CD4-positive, alpha-beta T cell treated with Interleukin-1 beta for 1 hour (primary cell): ENCODE results near the gene ABT1.

Source experiments
- DNase-seq, 2 donors: peaks; one replicate each; pipeline ENCODE4 v3.0.0-alpha.2; 2020 to 2022

Gene ABT1

DNA sequence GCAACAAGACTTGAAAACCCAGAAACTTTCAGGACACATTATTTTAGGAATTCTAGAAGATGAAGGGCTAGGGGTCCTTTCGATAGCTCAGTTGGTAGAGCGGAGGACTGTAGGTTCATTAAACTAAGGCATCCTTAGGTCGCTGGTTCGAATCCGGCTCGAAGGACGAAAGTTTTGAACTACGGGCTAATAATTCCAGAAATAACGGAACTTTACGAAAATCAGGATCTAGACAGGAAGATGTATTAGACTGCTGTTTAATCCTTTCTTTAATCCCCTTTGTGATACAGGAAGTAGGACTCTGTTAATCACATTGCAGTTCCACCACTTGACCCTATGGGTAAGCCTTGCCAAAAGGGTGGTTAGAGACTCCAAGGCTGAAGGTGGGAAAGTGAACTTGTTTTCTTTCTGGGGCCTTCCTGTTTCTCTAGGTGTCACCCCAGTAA lies 21.2 kb upstream of the ABT1 start:
- DNase-seq = no peak

DNA sequence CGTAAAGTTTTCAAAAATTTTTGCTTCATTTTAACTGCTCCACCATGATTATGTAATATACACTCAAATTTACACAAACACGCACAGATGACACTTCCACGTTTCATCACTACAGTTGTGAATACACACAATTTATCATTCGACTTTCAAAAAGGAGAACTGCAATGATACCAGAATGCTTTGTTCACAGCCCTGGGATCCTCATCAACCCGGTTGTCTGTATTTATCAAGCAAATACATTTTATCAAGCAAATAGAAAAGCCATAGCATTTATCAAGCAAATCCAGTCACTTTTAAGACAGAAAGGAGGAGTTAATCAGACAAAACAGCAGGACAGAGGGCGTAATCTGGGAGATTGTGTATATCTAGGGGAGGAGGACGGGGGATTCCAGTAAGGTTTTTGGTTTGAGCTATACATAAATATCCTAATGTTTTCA lies 20.3 kb upstream of the ABT1 start:
- DNase-seq = no peak

DNA sequence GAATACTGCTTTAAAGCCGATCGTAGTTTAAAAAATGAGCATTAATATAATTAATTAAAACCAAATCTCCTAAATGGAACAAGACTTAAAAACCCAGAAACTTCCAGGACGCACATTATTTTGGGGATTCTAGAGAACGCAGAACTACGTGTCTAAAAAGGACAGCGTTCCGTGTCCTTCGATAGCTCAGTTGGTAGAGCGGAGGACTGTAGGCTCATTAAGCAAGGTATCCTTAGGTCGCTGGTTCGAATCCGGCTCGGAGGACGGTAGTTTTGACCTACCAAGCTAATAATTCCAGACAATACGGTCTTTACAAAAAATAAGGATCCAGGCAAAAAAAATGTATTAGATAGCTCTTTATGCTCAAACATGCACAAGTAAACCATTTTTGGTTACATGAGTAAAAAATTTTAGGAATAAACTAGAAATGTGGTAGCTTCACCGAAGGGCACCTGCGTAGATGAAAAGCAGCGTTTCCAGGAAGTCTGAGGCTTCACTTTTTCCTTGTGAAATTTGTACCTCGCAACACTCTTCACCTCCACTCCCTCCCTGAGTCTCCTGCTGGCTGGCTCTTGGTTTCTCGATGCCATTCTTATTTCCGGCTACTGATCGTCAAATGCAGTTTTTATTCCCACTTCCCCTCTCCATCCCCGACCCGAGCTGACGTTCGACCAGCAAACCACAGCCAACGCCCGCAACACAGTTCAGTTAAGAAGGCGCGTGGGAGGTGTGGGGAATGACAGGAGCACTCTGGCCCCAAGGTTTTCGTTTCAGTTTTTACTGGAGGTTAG lies 19.6 kb upstream of the ABT1 start:
- peak; percentile 65 to 76 for DNase-seq

DNA sequence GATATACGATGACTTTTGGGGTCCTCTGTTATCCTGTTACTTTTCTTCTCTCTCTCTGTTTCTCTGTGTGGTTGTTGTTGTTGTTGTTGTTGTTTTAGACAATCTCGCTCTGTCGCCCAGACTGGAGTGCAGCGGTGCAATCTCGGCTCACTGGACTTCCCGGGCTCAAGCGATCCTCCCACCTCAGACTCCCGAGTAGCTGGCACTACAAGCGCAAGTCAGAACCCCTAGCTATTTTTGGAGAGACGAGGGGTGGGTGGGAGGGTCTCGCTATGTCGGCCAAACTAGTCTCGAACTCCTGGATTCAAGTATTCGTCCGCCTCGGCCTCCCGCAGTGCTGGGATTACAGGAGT lies 19.1 kb upstream of the ABT1 start:
- DNase-seq = no peak

DNA sequence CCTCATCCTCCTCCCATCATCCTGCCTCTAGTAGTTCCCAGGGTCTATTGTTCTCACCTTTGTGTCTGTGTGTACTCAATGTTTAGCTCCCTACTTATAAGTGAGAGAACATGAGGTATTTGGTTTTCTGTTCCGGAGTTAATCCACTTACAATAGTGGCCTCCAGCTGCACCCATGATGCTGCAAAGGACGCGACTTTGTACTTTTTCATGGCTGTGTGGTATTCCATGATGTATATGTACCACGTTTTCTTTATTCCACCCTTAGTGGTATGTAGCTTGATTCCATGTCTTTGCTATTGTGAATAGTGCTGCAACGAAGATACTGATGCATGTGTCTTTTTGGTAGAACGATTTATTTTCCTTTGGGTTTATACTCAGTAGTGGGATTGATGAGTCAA lies 18.5 kb upstream of the ABT1 start:
- no peak for DNase-seq

DNA sequence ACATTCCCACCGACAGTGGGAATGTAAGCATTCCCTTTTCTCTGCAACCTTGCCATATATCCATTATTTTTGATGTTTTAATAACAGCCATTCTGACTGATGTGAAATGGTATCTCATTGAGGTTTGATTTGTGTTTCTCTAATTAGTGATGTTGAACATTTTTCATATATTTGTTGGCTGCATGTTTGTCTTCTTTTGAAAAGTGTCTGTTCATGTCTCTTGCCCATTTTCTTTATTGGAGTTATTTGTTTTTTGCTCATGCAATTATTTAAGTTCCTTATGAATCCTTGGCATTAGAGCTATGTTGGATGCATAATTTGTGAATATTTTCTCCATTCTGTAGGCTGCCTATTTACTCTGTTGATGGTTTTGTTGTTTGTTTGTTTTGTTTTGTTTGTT lies 18.0 kb upstream of the ABT1 start:
- DNase-seq = no peak

DNA sequence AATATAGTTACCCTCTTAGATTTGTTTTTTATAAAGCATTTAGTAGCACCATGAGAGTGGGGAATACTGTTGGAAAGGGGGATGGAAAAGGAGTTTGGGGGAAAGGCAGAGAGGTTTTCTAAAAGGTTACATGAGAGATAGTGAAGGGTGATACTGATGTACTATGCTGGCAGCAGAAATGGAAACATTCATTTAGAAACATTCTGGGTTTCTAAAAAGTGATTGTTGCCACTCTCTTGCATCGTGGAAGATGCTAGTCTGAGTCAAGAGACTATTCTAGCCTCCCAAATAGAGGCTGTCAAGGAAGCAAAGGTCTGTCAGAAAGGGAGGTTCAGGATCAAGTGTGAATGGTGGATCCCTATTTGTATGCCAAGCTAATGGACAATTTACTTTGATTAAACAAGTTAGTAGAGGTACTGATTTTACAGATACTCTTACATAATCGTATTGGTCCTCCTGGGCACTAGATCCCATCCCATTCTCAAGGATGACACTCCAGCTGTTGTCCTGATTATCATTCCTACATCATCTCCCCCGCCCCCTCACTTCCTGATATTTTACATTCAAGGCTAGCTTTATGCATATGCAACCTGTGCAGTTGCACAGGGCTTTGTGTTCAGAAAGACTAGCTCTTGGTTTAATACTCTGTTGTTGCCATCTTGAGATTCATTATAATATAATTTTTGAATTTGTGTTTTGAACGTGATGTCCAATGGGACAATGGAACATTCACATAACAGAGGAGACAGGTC lies 15.4 kb upstream of the ABT1 start:
- DNase-seq = no peak

DNA sequence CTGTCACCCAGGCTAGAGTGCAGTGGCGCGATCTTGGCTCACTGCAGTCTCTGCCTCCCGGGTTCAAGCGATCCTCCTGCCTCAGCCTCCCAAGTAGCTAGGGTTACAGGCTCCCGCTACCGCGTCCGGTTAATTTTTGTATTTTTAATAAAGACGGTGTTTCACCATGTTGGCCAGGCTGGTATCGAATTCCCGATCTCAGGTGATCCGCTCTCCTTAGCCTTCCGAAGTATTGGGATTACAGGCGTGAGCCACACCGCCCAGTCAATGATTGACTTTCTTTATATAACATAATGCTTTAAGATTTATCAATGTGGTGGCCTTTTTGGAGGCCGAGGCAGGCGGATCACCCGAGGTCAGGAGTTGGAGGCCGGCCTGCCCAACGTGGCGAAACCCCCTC lies 7.8 kb upstream of the ABT1 start:
- no peak for DNase-seq

DNA sequence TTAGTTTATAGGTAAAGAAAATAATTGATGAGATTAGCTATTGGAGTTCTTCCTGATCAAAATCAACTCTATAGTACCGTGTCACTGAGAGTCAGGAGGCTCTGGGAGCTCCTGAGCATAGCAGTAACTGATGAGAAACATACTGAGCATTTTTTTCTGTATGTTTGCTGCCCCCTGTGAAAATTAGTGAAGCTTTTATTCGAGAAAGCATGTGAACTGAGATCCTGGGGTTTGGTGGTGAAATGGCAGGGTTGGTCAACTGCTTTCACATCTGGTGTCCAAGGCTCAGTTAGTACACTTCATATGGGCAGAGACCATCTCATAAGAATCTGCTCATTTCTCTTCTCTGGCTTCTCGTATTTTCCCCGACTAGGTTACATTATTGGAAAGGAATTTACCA lies 4.1 kb upstream of the ABT1 start:
- DNase-seq = no peak

DNA sequence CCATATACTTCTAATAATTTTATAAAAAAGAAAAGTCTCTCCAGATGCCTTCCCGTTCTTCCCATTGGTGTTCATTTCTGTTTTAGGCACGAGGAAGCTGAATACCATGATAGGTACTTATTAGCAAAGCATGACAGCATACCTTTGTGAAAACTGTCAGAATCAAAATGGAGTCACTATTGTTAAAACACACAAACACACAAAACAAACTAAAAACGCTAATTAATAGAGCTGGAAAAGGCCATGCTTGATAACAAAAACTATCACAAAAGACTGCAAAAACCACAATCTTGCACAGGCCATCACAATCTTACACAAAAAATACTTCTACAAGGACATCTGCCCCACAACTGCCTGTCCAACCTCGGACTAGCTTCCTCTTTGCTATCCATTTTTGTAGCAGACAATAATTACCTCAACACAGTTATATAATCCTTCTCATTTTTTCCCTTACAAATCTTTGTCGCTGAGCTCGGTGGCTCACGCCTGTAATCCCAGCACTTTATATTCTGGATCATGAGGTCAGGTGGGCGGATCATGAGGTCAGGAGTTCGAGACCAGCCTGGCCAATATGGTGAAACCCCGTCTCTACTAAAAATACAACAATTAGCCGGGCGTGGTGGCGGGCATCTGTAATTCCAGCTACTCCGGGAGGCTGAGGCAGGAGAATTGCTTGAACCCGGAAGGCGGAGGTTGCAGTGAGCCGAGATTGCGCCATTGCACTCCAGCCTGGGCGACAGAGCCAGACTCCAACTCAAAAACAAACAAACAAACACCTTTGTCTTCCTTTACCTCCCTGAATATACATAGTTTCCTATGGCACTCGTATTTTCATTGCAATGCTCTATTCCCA lies 3.2 kb upstream of the ABT1 start:
- DNase-seq = no peak

DNA sequence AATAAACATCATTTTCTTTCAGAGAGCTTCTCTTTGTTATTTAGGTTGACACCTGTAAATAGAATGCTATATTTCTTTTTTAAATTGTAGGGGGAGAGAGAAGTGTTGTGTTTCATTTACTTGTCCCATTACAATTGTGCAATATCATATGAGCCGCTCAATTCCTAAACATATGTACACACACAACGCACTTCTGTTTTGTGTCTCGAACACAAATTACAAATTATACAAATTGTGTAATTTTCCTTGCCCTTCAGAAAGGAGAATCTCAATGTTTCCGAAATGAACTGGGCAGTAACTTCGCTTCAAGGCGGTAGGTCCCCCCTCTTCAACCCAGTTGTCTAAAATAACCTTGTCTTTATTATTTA lies 2.6 kb upstream of the ABT1 start:
- no peak for DNase-seq

DNA sequence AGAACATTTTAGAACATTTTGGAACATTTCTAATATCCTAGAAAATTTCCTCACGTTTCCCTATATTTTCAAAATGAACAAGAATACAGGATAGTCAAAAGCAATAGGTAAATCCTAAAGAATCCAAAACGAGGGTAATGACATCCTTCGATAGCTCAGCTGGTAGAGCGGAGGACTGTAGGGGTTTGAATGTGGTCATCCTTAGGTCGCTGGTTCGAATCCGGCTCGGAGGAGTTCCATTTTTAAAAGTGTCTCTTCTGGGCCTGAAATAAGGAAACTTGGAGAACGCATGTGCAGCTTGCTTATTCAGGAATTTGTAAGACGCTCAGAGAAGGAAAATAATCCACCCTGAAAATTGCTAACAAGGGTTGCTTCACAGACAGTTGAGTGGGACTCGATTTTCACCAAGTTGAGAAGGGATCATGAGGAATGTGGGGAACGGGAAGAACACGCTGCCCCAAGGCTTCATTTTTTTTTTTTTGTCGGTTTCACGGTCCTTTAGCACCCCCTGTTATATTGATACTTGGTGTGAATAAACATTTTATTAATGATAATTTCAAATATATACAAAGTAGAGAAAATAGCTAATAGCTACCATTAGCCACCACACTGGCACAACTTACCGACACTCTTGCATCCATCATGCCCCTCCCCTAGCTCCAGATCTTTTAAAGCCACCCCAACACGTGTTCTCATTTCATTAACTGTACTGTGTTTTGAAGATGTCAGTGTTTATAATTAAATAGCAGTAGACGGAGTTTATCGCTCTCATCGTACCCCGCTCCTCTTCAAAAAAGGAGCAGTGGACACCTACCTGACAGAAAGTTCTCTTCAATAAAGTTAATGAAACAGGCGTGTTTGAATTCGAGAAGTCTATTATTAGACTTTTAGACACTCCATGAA lies 1.8 kb upstream of the ABT1 start:
- DNase-seq = peak in 1 of 2 donors; percentile 33

DNA sequence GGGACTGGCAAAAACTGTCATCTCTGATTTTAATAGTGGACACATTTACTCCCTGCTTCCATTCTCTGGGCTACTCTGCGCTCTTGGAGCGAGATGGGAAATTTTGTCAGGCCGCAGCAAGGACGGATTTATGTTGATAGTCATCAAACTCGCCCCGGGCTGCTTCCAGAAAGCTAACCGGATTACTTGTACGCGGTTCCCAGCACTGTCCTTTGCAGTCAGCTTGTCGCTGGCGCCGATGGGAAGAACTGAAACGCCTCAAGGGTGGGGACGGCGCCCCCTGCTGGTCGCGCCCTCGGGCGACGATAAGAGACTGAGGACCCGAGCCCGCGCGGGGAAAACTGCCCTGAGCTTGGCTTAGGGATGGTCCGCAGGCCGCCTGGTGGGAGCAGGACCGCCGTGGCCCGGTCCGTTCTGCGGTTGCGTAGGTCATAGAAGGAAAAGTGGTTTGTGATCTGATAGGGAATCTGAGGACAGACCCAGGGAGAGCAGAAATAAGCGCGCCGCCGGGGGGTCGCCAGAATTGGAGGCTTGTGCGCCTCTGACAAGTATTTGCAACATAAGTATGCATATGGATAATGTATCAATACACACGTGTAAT lies 984 bp upstream of the ABT1 start:
- peak; percentile 82 to 85 for DNase-seq

DNA sequence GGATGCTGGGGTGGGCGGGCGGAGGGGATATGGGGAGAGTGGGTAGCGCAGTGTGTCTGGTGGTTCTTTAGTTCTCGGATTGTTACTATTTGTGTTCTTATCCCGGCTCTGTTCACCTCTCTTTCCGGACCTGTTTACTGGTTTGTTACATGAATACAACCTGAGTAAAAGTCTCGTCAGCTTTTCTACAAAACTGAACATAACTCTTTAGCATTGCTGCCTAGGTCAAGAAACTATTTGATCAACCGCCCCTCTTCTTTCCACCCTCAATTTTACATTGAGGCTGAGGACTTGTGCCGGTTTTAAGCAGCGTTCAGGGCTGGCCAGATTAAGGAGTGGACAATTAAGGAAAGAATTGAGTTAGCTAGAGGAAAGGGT lies 625 bp downstream of the ABT1 start:
- no peak for DNase-seq

DNA sequence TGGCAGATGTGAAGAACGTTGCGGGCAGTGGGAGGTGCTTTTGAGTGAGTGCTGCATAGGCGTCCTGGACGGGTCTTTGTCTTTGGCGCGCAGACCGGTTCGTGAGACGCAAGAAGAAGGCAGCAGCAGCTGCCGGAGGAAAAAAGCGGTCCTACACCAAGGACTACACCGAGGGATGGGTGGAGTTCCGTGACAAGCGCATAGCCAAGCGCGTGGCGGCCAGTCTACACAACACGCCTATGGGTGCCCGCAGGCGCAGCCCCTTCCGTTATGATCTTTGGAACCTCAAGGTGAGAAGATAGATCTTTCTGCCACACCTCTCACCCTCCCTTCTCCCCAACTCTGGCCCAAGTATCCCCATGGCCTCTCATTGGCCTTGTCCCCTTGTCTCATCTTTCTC lies 1.1 kb downstream of the ABT1 start:
- no peak for DNase-seq

DNA sequence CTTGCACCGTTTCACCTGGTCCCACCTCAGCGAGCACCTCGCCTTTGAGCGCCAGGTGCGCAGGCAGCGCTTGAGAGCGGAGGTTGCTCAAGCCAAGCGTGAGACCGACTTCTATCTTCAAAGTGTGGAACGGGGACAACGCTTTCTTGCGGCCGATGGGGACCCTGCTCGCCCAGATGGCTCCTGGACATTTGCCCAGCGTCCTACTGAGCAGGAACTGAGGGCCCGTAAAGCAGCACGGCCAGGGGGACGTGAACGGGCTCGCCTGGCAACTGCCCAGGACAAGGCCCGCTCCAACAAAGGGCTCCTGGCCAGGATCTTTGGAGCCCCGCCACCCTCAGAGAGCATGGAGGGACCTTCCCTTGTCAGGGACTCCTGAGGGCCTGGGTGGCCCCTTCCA lies 1.5 kb downstream of the ABT1 start:
- DNase-seq = no peak

DNA sequence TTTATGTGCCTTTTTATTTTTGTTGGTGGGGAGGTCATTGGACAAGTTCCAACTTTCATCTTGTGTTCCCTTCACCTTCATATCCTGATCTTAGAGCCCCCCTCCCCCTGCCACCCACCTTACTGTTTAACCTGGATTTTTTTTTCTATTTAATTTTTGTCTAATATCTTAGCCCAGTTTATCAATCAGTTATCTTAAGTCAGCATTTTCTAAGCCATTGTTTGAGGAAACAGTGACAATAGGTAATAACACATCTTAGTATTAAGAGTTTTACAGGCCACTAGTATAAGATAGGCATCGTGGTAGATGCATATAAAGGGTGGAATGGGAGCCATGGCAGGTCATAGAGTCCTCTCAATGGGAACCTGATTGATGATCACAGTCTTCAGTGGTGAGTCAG lies 2.4 kb downstream of the ABT1 start:
- DNase-seq = no peak

DNA sequence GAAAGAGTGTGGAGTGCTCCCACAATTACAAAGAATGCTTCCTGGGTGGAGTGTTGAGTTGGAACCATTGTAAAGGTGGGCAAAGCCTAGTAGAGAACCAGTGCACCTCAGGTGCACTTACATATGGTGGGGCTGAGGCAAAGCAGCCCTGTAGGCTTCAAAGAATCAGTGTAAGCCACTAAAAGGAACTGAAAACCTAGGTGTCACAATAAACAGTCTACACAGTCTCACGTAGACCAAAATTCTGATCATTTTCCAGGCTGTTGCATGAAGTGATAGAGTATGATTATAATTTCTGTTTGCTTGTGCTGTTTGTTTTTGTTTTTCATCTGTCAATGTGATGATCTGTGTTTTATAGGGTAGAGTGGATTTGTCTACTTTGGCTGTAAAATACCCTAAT lies 2.8 kb downstream of the ABT1 start:
- DNase-seq = no peak

DNA sequence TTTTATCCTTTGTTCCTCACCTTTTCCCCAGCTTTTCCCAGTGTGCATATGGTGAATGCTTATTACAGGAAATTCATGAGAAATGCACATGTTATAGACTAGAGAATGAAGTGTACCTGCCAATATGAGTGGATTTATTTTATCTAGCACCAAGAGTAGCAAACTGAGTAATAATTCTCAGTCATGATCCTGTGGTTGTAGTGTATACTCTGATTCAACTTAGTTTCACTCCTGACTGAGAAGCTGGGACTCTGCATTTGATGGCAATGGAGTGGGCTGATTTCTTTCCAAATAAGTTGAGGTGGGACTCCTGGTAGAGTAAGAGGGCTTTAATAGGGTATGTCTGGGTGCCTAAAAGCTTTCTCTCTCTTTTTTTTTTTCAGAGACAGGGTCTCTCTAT lies 4.0 kb downstream of the ABT1 start:
- DNase-seq = no peak

DNA sequence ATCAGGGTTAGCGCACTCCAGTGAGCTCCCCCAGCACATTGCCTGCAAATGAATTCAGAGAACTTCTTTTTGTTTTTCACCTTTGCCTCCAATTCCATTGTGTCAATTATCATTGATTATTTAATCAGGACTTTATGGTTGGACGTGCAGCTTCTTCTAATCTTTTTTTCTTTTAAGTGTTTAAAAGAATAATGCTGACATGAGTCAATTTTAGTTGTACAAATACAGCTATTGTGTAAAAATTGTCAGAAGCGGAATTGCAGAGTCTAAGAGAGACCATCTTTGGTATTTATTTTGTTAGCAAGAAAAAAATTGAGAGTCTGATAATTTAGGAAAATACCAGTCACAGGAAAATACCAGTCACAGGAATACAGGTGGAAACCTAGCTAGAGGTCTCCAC lies 5.5 kb downstream of the ABT1 start:
- DNase-seq = no peak

DNA sequence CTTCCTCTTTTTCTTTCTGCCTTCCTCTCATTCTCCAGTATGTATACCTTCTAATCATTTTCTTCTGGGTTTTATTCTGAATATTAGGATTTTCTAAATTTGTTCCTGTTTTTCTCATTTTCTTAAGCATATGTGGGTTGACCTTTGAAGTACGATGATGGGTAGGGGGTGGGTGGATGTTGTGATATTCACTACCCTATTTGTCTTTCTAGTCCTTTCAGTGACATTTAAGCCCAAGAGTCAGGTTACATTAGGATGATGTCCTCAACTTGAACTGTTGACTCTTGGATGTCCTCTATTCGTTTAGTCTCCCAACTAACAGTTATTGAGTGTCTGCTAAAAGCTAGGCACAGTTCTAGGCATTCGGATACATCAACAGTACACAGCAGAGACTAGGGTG lies 7.3 kb downstream of the ABT1 start:
- no peak for DNase-seq

DNA sequence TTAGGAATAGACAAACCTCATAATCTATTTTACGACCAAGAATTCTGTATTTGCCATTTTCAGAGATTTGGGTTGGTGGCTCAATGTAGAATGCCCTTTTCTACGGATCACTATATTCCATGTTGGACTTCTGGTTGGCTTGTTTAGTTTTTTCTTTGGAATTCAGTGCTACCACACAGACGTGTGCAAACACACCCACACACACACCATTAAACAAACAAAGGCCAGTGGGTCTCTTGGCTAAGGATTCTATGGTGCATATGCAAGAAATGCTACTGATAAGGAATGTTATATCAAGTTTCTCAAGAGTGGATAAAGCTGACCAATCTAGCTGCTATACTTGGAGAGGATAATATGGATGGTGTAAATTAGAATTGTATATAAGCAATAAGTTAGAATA lies 8.0 kb downstream of the ABT1 start:
- DNase-seq = no peak
